ENCODE measurements around the gene AIMP1.

The AIMP1 gene

DNA sequence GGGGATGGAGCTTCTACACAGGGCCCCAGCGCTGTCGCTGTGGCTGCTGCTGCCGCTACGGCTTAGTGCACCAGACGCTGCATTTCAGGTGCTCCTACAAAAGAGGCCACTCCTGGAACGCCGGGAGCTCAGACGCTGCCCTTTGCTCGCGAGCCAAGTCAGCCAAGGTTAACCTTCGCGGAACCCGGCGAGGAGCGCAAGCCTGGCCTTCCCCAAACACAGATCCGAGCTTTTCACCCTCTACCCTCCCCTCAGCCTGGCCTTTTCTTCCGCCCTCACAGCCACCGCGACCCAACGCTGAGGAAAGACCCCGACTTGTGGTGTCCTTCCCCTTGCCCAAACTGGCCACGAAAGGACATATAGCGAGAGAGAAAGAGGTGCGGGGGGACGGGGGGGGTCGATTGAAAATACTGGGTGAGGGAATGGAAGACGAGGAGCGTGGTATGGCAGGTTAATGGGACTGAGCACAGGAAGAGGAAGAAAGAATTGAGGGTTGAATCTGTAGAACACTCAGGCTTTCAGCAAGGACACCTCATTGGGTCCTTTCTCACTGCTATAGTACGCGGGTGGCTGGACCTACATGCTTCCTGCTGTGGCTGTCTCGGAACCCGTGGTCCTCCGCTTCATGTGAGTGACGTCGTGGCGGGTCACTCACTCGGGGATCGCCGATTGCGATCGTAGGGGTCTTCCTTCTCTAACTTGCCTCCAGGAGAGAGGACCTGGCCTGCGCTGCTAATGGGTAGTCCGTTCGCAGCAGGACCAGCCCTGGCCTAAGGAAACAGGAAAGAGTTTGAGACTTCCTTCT is at the start of gene AIMP1, which contains the start of gene TBCK:
Gene AIMP1, plus strand, starts transcription at position 583 of the 805 bp plus-strand sequence. CDS start 8,460 bp downstream, outside the sequence.
Gene TBCK, minus strand, starts transcription at position 242 of the 805 bp plus-strand sequence. CDS start 7,249 bp downstream, outside the sequence.
- peak; percentile 94 for DNase-seq

- DNase-seq = no peak
Measured at GRCh38 chr4:106268786-106269185, 47.6 kb upstream of the AIMP1 start.

GRCh38 chr4:106269711-106270110 is 46.6 kb upstream of the AIMP1 start:
- no peak for DNase-seq

DNA sequence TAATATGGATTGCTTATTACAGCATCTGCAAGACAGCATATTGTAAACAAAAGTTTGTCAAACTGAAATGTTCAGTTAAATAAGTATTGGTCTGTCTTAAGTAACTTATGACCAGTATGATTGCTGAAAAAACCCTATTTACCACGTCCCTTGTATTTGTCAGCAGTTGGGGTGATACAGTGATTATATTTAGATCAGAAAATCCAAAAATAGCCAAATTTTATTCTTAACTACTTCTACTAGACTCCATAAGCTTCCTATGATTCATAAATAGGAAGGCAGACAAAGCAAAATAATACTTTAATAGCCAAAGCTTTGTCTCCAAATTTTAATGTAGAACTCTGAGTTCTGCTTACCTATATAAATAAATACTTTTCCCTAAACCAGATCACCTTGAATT is 45.6 kb upstream of the AIMP1 start:
- no peak for DNase-seq

GRCh38 chr4:106273831-106274230 is 42.5 kb upstream of the AIMP1 start:
- no peak for DNase-seq

GRCh38 chr4:106277140-106277675 is 39.1 kb upstream of the AIMP1 start:
- DNase-seq = no peak

DNA sequence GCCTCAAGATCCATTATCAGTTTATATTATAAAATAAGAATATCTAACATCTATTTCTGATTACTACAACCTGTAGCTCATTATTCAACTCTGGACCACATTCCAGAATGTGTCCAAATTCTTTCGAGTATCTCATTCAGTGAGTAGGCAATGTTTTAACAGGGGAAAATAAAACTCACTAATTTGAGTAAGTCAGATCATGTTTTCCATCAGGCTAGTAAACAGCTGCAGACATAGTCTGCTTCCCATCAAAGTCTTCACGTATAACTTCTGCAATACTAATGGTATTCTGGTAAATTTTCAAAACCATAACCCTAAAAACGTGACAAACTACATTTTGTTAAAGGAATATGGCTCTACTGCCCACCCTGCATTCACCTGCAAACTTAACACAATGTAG is 32.1 kb upstream of the AIMP1 start:
- DNase-seq = no peak

DNA sequence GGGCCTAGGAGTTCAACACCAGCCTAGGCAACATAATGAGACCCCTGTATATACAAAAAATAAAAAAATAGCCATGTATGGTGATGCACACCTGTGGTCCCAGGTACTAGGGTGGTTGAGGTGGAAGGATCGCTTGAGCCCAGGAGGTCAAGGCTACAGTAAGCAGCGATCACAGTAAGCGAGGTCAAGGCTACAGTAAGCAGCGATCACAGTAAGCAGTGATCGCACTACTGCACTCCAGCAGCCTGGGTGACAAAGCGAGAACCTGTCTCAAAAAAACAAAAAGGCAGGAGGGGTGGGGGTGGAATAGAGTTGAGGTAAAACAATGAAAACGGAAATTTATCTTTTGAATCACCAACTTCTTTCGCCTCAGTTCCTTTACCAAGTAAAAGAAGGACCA is 29.7 kb upstream of the AIMP1 start:
- no peak for DNase-seq

- DNase-seq = no peak
Measured at GRCh38 chr4:106287353-106287969, 28.9 kb upstream of the AIMP1 start.

DNA sequence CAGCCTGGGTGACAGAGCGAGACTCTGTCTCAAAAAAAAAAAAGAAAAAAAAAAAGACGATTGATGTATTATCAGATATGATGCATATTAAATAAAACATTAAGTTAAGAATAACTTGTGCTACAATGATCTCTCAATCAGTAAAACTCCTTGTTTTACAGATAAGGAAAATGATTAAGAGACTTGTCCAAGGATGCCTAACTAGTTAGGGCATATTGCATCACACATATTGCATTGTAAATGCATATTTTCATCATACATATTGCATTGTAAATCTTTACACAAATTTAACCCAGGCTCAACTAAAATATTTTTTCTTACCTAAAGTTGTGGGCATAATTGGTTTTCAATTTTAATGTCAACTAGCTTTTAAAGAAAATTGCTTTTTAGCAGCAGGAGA is 26.6 kb upstream of the AIMP1 start:
- DNase-seq = no peak

DNA sequence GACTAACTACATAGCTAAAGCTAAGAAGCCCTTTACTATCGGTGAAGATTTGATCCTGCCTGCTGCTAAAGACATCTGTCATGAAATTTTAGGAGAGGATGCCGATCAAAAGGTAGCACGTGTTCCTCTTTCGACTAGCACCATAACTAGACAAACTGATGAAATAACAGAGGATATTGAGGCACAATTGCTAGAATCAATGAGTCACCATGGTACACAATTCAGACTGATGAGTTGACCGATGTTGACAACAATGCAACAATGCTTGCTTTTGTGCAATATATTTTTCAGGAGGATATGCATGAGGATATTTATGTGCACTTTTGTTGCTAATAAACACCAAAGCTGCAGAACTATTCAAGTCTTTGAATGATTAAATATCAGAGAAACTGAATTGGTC is 24.7 kb upstream of the AIMP1 start:
- DNase-seq = no peak

DNA sequence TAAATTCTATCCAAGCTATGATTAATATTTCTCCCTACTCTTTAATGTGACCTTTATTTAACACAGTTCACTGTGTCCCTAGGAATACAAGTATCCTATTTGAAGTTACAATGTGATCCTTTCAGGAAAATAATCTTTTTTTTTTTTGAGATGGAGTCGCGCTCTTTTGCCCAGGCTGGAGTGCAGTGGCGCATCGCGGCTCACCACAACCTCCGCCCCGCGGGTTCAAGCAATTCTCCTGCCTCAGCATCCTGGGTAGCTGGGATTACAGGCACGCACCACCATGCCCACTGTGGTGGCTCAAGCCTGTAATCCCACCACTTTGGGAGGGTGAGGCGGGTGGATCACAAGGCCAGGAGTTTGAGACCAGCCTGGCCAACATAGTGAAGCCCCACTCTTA is 22.3 kb upstream of the AIMP1 start:
- DNase-seq = no peak

- DNase-seq = no peak
Measured at GRCh38 chr4:106297245-106298035, 18.9 kb upstream of the AIMP1 start.

- no peak for DNase-seq
Measured at GRCh38 chr4:106299977-106300376, 16.4 kb upstream of the AIMP1 start.

DNA sequence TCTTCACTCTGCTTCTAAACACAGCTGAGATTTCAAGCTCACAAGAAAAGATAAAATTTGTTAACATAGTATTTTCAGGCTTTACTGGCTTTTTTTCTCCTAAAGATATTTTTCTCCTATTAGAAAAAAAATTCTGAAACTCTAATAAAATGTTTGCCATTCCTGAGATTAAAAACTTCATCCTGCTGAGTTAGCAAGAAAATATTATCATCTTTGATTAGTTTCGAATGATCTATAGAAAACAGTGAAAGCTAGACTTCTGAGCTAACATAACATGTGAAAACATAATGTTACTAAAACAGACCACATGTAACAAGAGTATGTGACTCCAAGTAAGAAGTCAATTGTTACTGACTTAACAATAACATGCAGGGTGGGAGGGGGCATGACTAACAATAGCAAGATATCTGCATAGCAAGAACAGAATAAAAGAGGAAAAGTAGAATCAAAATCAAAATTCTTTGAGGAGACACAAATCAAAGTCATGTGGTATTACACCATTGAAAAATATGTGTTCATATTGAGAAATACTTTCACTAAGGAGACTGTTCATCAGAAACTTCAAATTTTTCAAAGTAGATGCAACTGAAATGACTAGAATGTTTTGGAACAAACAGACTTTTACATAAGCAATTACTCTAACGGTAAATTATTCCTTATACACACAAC is 14.8 kb upstream of the AIMP1 start:
- no peak for DNase-seq

- no peak for DNase-seq
Measured at GRCh38 chr4:106302062-106302438, 14.3 kb upstream of the AIMP1 start.

DNA sequence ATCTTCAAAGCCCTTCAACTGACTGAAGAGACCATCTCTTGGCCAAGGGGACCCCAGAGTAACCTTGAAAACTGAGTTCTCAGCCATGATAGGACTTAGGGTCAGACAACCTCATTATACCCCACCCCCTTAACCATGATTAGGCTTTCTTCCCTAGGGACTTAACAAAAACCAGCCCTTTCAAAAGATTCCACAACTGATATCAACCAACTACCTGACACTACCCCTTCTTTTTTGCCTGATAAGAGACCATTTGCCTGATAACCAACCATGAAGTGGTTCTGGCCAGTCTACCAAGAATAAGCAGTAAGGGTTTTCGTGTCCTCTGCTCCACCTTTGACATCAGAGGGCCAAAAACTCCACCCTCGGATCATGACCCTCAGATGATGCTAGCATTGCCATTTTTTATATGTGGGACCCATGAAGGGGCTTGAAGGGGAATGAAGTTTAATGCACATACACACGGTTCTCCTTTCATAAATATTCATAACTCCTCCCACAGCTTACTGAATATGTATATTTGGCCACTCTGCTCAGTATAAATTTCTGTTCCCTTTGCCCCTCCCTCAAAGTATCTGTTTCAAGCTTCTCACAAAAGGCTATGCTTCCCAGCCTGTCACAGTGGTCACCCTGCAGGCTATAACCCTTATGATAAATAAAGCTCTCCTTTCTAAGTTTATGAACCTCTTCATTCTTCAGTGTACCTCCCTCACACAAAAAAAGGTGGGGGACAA is 12.6 kb upstream of the AIMP1 start:
- DNase-seq = no peak

GRCh38 chr4:106304632-106305031 is 11.7 kb upstream of the AIMP1 start:
- DNase-seq = no peak

- no peak for DNase-seq
Measured at GRCh38 chr4:106305435-106306055, 10.8 kb upstream of the AIMP1 start.

DNA sequence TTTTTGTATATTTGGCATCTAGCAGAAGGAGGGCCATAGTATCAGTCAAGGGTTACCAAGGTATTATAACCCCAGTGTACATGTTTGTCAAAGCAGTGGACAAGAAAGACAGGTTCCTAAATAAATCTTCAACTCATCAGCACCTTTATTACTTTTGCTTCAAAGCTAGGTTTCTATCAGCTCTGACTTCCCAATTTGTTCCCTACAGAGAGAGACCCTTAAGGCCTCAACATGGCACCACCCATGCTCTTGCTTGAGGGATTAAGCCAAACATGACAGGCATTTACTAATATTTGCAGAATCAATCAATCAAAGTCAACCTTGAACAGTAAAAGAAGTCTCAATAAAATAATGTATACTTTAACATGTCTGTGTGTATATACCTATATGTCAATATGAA is 9.8 kb upstream of the AIMP1 start:
- no peak for DNase-seq

DNA sequence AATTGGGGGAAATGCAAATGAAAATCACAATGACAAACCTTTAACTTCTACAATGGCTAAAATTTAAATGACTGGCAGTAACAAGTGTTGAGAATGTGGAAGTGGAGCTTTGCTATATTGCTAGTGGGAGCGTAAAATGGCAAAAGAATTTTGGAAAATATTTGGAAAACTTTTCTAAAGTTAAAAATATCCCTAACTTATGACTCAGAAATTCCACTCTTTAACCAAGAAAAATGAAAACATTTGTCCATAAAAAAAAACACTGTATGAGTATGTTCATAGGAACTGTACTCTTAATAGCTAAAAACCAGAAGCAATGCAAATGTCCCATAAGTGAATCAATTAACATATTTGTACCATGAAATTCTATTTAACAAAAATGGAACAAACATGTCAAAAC is 4.0 kb upstream of the AIMP1 start:
- DNase-seq = no peak

Data from CD4-positive, alpha-beta T cell treated with Interleukin-21 for 1 hour (primary cell).